Effector CD4-positive, alpha-beta T cell (primary cell): ENCODE data around the gene NUDT8.
A peak's percentile ranks its signal among the peaks of the same experiment; 100 is the strongest.
"Not testable (repeated sequence)": the region's sequence is repeated elsewhere in the genome, so short reads cannot be mapped to it uniquely, and the experiment has no call there.

Experiments
- DNase-seq: peaks from one replicate; pipeline ENCODE4 v3.0.0-alpha.2; 2020

NUDT8 gene

DNA sequence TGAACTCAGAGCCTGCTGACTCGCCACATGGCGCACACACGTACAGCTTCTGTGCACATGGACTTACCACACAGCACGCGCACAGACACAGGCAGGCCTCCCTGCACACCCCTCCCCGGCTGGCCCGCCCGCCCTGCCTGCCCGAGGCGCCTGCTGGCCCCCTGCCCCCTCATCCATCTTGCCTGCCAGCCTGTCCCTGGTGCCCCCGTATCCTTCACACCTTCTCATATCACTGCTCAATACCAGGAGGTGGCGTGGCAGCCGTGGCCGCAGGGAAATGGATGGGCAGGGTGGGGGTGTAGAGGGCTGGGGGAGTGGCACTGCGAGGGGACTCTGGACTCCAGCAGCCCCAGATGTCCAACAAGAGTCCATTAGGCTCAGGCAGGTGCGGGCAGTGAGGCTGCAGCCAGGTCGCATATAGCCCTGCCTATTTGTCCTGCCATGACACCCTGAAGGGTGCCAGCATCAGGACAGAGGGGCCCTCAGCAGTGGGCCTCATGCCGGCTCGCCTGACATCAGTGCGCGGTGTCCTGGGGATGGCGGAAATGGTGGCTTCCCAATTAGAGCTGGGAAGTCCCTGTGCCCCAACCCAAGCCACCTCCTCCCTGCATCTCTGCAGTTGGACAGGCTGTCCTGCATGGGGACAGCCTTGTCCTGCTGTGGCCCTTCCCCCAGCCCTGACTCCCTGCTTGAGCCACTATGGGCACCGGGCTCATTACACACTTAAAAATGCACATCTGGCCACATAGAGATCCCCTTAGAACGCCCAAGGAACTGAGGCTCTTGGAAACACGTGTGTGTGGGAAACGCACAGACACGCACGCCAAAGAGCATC lies 11.8 kb upstream of the NUDT8 start:
- DNase-seq, result no peak

DNA sequence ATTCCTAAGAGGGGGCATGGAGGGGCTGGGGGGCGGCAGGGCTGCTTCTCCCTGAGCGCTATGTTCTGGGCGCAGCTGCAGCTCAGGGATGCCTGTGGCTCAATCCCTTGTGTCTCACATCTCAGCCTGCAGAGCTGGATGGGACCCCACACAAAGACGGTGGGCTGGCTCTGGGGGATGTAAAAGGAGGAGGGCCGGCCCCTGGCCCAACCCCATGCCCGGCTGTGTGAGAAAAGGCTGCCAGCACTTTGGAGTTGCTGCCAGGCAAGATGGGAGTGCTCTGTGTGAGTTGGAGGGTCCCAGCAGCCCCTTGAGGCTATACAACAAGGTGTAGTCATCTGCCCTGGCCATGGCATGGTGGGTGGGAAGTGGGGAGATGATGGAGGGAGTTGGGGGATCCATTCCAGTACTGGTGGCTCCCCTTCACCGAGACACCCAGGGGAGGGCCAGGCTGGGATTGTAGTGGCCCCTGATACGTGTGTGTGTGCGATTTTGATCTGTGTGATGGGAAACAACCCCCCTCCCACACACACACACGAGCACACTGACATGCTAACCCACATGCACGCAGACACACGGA lies 11.1 kb upstream of the NUDT8 start:
- no peak for DNase-seq

DNA sequence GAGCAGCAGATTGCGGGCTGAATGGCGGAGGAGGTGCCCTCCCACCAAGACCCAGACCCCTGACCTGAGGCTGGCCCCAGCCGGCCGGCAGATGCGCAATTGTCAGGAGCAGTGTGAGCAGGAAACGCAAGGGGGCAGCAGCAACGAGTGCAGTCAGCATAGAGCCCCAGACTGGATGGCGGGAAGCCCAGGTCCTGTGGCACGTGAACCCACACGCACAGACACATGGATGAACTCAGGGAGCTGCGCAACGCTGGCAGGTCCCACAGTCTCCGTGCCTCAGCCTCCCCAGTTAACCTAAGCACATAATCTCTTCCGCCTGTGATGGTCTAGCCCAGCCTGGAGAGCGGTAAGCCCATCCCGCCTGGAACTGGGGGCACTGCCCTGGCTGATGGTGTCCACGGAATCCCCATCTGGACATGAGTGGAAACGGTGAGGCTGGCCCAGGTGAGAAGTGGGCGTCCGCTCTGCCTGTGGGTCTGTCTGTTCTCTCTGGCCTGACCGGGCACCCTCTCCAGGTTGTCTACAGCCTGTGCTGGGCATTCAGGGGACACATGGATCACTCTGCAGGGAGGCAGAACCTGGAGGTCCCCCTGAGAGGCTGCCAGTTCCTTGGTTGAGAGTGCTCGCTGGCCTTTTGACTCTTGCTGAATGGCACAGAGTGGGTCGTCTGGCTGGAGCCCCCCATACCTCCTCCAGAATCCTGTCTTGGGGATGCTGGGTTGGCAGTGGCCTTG lies 10.5 kb upstream of the NUDT8 start:
- peak; percentile 38 for DNase-seq

DNA sequence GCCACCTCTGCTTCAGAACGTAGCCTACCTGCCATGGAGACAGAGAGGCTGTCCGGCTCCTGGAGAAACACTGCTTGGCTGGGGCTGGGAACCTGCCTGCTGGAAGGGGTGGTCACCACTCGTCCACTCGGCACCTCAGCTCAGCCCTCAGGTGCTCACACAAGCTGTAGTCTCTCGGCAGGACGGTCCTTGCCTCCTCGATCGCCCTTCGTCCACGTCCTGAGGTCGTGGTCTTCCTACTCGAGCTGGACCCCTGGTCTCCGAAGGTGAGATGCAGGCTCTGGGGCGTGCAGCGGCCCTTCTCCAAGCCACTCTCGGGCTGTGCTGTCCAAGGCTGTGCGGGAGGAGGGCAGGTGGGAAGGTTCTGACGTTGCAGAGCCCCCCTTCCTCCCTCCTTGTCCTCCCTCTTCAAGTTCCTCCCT lies 9.7 kb upstream of the NUDT8 start, which contains the start of gene TBX10:
TBX10 (minus strand) TSS at position 326 of the 422 bp plus-strand sequence; CDS start at position 35, 291 bp downstream.
- no peak for DNase-seq

DNA sequence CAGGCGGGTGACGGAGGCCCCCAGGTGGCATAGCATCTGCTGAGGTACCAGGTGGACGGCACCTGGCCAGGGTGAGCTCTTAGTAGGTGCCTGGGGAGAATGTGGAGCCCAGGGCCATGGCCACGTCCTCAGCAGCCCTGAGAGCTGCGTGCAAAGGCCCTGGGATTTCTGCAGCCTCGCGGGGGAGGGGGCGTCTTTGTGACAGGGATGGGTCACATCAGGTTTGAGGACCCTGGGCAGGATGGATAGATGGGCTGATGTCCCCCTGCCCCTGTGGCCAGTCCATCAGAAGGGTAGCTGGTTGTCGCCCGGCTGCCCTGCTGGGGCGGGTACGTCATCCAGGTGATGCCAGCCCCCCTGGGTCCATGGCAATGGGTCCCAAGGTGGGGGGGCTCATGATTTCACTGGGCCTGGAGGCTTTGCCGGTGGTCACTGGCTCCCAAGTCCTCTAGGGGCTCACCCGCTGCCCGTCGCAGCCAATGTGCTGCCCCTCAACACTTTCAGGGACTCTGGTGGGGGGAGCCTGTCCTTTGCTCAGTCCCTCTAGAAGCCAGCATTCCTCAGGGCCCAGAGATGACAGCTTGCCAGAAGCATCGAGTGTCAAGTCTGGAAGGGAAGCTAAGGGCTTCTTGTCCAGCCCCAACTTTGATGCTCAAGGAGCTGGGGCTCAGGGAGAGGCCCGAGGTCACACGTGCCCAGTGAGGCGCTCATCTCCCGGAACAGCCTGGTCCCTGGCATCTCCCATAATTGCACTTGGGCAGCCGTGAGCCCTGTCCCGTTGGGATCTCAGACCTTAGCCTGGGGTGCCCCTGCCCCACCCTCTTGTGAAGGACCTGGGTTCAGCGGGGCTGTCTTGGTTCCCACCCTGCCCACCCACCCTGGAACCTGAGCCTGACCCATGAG lies 9.0 kb upstream of the NUDT8 start:
- no peak for DNase-seq

DNA sequence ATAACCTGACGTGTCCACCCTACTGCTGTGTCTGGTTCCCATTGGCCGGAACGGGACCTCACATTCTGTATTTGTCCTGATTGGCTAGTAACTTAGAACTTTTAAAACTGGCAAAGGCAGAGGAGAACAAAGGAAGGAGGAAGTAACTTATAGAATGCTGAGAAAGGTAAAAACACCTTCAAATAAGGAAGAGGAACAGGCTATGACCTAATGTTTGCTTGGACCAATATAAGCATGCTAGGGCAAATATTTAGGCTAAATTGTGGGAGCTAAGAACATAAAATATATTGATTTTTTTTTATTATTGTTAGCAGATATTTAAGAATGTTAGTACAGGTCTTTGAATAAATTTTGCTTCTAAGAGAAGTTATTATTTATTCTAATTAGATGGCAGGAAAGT lies 7.7 kb upstream of the NUDT8 start:
- DNase-seq, result not testable (repeated sequence)

DNA sequence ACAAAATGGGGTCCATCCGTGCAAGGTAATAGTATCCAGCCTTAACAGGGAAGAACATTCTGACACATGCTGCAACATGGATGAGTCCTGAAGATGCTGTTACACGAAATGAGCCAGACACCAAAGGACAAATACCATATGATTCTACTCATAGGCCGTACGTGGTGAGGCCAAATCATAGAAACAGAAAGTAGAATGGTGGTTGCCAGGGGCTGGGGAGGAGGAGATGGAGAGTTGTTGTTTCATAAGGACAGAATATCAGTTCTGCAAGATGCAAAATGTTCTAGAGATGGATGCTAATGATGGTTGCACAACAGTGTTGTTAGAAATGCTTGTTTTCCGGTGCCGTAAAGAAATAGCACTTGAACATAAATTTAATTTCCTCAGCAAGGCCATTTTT lies 7.2 kb upstream of the NUDT8 start:
- no peak for DNase-seq

DNA sequence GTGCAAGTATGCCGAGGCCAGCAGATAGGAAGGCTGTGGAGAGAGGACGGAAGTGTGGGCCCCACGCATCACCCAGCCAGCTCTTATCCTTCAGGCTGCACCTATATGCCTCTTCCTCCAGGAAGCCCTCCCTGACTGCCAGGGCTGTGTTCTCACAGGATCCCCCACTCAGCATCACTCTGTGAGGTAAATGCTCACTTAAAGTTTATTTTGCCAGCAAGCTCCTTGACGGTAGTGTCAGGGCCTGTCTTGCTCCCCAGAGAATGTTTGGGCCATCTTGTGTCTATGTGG lies 5.4 kb upstream of the NUDT8 start:
- no peak for DNase-seq

DNA sequence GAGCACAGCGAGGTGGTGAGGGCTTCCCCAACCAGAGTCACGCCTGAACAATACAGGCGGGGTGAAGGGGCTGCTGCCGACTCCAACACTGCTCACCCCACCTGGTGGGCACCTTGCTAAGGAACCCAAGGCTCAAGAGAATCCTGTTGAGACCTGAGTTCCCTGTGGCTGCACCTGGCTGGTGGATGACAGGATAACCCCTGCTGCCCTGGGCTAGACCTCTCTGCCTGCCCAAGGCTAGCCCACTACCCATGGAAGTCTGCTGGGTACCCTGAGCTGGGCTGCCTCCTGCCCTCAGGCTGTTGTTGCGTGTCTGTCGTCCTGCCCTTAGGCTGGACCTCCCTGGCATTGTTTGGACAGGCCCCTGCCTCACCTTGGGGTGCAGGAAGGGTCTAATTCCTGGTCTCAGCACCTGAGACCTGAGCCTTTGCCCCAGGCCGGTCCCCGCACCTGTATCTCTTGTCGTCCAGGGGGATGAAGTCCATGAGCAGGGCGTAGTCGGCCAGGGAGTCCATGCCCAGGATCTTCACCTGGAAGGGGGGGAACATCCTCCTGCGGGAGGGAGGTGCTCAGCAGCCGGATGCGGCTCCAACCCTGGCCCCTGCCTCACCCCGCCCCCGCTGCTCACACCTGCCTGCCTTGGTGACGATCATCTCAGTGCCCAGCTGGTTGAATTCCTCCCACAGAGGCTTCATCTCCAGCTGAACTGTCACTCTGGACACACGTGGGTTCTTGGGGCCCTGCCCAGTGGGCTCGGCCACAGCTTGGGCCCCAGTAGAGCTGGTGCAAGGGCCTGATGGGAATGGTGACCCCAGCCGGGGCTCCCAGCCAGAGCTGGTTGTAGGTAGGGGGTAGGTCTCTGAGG lies 4.9 kb upstream of the NUDT8 start:
- DNase-seq, result no peak

DNA sequence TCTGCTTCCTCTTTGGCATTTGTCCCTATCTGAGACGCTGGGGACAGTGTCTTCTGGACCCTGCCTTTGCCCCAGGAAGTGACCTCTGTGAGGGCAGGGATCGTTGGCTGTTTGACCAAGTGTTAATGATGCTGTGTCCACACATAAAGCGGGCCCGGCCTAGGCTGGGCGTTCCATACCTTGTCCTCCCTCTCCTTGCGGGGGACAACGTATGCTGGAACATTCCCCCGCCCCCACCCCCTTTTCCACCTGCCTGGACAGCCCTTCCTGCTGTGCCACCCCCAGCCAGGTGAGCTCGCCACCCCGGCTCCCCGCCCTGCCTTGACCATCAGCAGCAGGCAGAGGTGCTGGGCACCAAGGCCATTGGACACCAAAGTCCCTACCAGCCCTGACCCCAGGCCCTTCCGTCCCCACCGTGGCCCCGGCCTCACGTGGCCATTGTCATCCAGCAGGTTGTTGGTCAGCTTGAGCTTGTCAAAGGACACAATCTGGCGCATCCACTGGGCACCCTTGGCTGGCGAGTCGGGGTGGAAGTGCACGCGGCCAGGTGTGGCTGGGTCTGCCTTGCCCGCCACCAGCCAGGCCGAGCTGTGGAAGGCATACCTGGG lies 4.1 kb upstream of the NUDT8 start:
- no peak for DNase-seq

DNA sequence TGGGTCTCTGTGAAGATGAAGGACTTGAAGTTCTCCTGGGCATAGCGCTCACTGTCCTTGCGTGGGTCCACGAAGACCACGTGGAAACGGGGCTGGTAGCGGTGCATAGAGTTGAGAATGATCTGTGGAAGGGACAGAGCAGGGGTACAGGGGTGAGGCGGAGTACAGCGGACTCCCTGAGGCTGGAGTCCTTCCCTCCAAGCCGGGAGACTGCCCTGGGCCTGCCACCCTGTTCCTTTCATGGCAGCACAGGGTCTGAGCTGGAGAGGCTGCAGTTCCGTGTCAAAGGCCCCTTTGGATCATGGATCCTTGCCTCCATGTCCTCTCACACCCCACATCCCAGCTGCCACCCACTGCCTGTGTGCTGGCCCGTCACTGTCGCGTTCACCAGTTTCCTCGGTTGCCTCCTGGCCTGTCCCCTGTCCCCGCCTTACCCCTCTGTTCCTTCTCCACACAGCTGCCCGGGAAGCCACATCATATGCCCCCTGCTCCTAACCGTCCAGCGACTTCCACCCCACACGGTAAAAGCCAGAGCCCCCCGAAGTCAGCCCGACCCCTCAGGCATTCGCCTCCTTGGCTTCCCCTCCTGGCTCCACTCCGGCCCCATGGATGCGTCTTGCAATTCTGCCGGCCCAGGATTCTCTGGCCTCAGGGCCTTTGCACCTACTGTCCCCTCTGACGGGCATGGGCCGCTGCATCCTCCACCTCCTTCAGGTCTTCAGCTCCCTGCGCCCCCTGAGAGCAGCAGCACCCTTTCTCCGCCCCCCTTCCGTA lies 3.4 kb upstream of the NUDT8 start:
- no peak for DNase-seq

DNA sequence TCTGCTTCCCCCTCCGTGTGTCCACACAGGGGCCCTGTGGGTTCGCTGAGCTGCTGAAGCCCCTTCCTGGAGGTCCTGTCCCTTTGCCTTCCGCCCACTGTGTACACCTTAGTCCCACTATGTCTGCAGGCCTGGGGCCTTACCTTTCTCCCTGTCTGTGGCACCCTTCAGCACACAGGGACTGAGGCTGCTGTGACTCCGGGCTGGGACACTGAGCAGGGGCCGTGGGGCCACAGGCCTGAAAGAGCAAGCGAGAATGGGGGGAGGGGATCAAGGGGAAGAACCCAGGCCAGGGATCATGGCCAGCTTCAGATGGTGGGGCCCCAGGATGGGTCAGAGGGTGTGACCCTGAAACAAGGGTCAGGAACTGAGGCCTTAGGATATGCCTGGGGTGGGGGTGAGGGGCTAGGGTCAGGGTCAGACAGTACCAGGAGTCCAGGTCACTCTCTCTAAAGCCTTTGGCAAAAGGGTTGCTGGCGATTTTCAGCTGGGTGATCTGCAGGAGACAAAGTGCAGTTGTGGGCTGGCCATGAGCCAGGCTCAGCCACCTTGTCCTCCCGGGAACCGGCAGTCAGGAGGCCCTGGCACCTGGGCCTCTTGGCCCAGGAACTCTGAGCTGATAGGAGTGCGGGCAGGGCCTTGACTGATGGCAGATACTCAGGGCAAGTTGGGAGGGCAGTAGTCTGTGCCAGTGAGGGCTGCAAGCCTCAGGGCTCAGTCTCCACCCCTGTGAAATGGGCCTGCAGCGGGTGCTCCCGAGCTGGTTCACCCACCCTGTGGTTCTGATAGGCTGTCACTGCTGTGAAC lies 2.6 kb upstream of the NUDT8 start:
- no peak for DNase-seq

DNA sequence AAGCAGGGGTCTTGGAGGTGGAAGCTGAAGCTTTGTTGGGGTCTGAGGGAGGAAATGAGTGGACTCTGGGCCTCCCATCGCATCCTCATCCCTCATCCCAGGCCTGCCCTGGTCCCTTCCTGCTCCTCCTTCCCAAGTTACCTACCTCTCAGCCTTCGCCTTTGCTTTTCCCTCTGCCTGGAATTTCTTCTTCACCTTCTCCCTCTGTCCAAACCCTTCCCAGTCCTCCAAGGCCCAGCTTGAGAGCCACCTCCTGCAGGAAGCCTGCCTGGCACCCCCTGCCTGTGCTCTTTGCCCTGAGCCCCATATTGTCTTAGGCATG lies 2.1 kb upstream of the NUDT8 start:
- no peak for DNase-seq

DNA sequence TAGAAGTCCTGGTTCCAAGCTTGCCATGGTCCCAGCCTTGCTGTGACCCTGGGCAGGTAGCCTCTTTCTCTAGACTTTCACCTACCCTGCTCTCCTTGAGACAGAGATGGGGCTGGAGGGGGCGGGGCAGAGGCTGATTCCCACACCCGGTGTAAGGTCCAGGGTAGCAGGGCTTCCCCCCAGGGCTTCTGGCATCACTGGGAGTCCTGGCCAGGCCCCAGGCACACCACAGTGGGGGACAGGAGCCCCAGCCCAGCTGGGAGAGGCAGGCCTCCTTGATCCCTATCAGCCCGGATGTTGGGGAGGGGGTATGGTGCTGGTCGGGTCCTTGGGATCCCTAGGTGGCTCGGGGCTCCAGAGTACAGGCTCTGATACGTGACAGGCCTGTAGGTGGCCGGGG lies 1.7 kb upstream of the NUDT8 start:
- DNase-seq, result no peak

DNA sequence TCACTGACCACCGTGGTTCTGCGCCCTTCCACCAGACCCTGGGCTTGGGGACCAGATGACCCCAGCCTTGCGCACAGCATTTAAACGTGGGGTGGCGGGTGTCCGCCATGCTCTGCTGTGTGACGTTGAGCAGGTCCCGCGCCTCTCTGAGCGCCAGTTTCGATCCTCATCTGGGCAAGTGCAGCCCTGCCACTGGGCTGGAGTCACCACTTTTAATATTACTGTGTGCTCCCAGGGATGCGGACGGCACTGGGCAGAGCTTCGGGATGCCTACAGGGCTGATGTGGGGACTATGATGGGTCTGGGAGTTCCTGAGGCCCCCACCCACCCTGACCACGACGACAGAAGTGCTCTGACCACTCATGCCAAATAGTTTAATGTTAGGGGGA lies 1.2 kb upstream of the NUDT8 start:
- no peak for DNase-seq

DNA sequence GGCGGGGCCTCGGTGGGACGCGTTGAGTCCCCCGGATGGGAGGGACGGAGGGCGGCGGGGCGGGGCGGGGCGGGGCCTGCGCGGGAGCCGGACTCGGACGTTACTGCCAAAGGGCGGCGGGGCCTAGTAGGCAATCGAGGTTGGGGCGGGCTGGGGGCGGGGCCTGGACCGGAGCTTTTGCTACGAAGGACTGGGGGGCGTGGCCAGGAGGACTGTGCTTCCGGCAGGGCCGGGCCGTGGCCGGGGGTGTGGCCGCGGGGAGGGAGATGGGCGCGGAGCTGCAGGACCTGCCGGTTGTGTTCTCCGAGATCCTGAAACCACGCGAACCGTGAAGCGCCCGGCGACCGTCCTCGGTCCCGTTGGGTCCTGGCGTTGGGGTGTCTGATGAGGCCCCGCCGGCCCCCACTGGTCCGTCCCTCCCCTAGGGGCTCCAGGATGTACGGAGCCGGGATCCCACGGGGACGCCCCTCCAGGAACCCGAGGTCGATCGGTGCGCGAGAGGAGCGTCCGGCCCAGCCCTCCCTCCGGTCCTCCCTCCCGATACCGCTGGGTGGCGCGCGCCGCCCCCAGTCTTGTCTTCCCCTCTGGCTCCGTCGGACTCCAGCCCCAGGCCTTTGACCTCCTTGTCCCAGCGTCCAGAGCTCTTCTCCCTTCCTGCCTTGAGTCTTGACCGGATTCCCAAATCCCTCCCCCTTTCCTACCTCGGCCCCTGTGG lies 648 bp upstream of the NUDT8 start:
- peak; percentile 89 for DNase-seq

DNA sequence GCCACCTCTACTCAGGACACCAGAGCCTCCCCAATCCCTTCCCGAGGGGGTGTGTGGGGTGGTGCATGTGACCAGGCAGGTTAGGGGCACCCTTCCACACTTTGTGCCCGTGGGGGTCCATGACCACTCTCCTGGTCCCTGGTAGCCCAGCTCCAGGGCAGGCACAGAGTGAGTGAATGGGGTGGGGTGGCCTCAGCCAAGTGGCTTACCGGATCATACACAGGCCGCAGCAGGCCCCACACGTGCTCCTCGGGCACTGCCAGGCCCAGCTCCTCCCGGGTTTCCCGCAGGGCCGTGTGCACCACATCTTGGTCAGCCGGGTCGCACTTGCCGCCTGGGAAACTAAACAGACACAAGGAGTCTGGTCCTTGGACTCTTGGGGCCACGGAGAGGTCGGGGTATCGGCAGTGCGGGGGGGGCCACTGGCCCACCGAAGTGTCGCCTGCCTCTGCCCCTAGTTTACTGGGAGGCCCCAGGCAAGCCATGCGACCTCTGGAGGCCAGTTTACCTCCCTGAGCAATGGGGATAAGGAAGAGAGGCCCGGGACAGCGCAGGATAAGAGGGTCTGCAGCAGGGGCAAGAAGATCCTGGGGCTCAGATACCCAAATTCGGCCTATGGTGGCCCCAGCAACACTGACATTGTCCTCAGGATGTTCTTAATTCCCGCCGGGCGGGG lies 889 bp downstream of the NUDT8 start:
- no peak for DNase-seq

DNA sequence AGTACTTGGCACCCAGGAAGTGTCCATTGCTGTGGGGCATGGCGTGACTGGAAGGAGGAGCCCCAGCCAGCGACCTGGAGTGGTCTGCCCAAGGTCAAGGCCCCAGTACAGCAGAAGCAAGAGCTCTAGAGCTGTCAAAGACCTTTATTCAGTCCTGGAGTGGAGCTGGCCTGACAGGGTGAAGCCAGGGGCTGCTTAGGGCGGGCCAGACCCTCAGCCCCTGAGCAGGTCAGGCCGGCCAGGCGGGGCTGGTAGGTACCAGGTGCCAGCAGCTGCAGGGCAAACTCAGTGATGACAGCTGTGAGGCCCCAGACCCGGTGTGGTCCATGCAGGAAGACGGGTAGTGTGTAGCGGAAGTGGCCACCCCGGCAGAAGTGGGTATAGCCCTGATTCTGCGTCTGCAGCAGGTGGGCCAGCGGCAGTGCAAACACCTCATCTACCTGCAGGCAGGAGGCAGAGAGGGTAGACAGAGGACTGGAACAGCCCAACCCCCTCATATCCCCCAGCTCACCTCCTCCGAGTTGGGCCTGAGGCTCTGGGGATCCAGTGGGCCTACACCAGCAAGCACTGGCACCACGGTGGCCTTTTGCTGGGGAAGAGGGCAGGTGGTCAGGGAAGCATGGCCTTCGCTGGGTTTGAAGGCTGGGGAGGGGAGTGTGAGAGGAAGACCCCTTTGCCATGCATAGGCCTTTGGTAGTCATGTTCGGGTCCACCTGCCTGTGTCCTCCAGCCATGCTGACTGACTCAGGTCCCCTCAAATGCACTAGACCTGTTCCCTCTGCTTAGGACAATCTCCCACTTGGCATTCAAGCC lies 1.7 kb downstream of the NUDT8 start:
- DNase-seq, result no peak
